Liver (tissue), 9 donors: ENCODE measurements around the gene CSDE1. TPM values are rescaled to one million over a fixed set of nuclear protein-coding genes. Genes with fewer than 3 reads are reported as not detected.
A peak's percentile ranks its signal among the peaks of the same experiment; 100 is the strongest.

Experiments
- DNase-seq: peaks from one replicate; pipeline ENCODE4 v3.0.0-alpha.2; 2017; ENCODE audit warnings: low spot score
- H3K27ac ChIP-seq, 2 donors: one replicate each; pipeline ENCODE4 v1.7.0; 2013; ENCODE audit warnings: inconsistent platforms in 2 of 2, low read length in 2 of 2, control low read depth in 1 of 2, low read depth in 1 of 2, mild to moderate bottlenecking in 1 of 2
- H3K27me3 ChIP-seq, 4 donors: one replicate each; pipeline versions ENCODE4 v1.6.1 to v1.7.0; 2013; ENCODE audit warnings: low read length in 3 of 4, inconsistent platforms in 1 of 4, mild to moderate bottlenecking in 1 of 4, moderate library complexity in 1 of 4; ENCODE audit not compliant: control insufficient read depth in 4 of 4, insufficient read depth in 4 of 4
- H3K36me3 ChIP-seq, 4 donors: one replicate each; pipeline versions ENCODE4 v1.6.1 to v1.7.0; 2013; ENCODE audit warnings: low read length in 3 of 4, mild to moderate bottlenecking in 3 of 4, low read depth in 1 of 4, moderate library complexity in 1 of 4; ENCODE audit not compliant: control insufficient read depth in 4 of 4, insufficient read depth in 3 of 4
- H3K4me1 ChIP-seq, 4 donors: one replicate each; pipeline versions ENCODE4 v1.6.1 to v1.7.0; 2013; ENCODE audit warnings: low read length in 3 of 4, mild to moderate bottlenecking in 3 of 4, moderate library complexity in 1 of 4; ENCODE audit not compliant: control insufficient read depth in 4 of 4, insufficient read depth in 4 of 4
- H3K4me3 ChIP-seq, 3 donors: one replicate each; pipeline versions ENCODE4 v1.6.1 to v1.7.0; 2013; ENCODE audit warnings: low read length in 3 of 3, control low read depth in 1 of 3, low read depth in 1 of 3, mild to moderate bottlenecking in 1 of 3
- H3K9ac ChIP-seq, 2 donors: one replicate each; pipeline ENCODE4 v1.7.0; 2013; ENCODE audit warnings: low read length in 2 of 2, mild to moderate bottlenecking in 2 of 2, moderate library complexity in 2 of 2, control low read depth in 1 of 2, low read depth in 1 of 2
- H3K9me3 ChIP-seq, 4 donors: one replicate each; pipeline versions ENCODE4 v1.6.1 to v1.7.0; 2013; ENCODE audit warnings: low read length in 3 of 4; ENCODE audit not compliant: control insufficient read depth in 4 of 4
- ATF3 ChIP-seq: IDR thresholded peaks from 2 replicates; pipeline ENCODE4 v1.6.1; 2016; ENCODE audit warnings: antibody characterized with exemption
- CTCF ChIP-seq: fragments of 150-350 bp; IDR thresholded peaks from 2 replicates; pipeline ENCODE4 v1.5.1; 2017; ENCODE audit warnings: improper control_type of control experiment, low read depth, low read length; ENCODE audit not compliant: missing input control
- EGR1 ChIP-seq, 2 donors: IDR thresholded peaks; 2 replicates each; pipeline ENCODE4 v1.6.1; 2016 to 2018; ENCODE audit warnings: antibody characterized with exemption in 2 of 2, low read depth in 2 of 2
- FOXA1 ChIP-seq: IDR thresholded peaks from 2 replicates; pipeline ENCODE4 v1.6.1; 2016; ENCODE audit warnings: antibody characterized with exemption
- FOXA2 ChIP-seq: IDR thresholded peaks from 2 replicates; pipeline ENCODE4 v1.6.1; 2016; ENCODE audit warnings: antibody characterized with exemption
- GABPA ChIP-seq, 2 donors: IDR thresholded peaks in 1 of 2; conservative IDR thresholded peaks in 1 of 2; 2 replicates each; pipeline ENCODE4 v1.6.1; 2016; ENCODE audit warnings: antibody characterized with exemption in 2 of 2, mild to moderate bottlenecking in 1 of 2, moderate library complexity in 1 of 2
- HNF4A ChIP-seq, 2 donors: conservative IDR thresholded peaks; 2 replicates each; pipeline ENCODE4 v1.6.1; 2016; ENCODE audit warnings: antibody characterized with exemption in 2 of 2, mild to moderate bottlenecking in 2 of 2
- HNF4G ChIP-seq: IDR thresholded peaks from 2 replicates; pipeline ENCODE4 v1.6.1; 2016; ENCODE audit warnings: antibody characterized with exemption
- JUND ChIP-seq, 2 donors: IDR thresholded peaks; 2 replicates each; pipeline ENCODE4 v1.6.1; 2016; ENCODE audit warnings: antibody characterized with exemption in 2 of 2
- NR2F2 ChIP-seq: IDR thresholded peaks from 2 replicates; pipeline ENCODE4 v1.6.1; 2016; ENCODE audit warnings: antibody characterized with exemption
- RAD21 ChIP-seq, 2 donors: IDR thresholded peaks; 2 replicates each; pipeline ENCODE4 v1.6.1; 2016; ENCODE audit warnings: antibody characterized with exemption in 2 of 2, mild to moderate bottlenecking in 2 of 2
- REST ChIP-seq: IDR thresholded peaks from 2 replicates; pipeline ENCODE4 v1.6.1; 2016; ENCODE audit warnings: antibody characterized with exemption, mild to moderate bottlenecking
- RXRA ChIP-seq, 2 donors: IDR thresholded peaks; 2 replicates each; pipeline ENCODE4 v1.6.1; 2017 to 2018; ENCODE audit warnings: antibody characterized with exemption in 2 of 2, mild to moderate bottlenecking in 1 of 2
- SP1 ChIP-seq: IDR thresholded peaks from 2 replicates; pipeline ENCODE4 v1.6.1; 2018; ENCODE audit warnings: antibody characterized with exemption, mild to moderate bottlenecking
- TAF1 ChIP-seq: conservative IDR thresholded peaks from 2 replicates; pipeline ENCODE4 v1.6.1; 2016; ENCODE audit warnings: antibody characterized with exemption, mild to moderate bottlenecking
- YY1 ChIP-seq: IDR thresholded peaks from 2 replicates; pipeline ENCODE4 v1.6.1; 2016; ENCODE audit warnings: antibody characterized with exemption, mild to moderate bottlenecking
- ZBTB33 ChIP-seq: IDR thresholded peaks from 2 replicates; pipeline ENCODE4 v1.6.1; 2016; ENCODE audit warnings: antibody characterized with exemption
- WGBS: extraction: QIAGEN DNeasy Blood & Tissue Kit; methylation state at CpG from one replicate; pipeline ENCODE4 v1.1.7; 2013; 5-methylcytosine and 5-hydroxymethylcytosine counted together
- polyA plus RNA-seq, 2 donors: library from polyadenylated mRNA; stranded (reverse) in 1 of 2; unstranded in 1 of 2; fragments of 200-250 nt in 1 of 2; fragments of >200 nt in 1 of 2; fragmentation: Nextera tagmentation in 1 of 2; extraction: Ambion mirVana in 1 of 2; gene quantifications; one replicate each; pipeline versions ENCODE4 v1.2.1 to v1.2.3, GENCODE V29; 2013 to 2015
- total RNA-seq, 2 donors: library from RNA; depleted of rRNA; stranded (reverse); fragments of >200 nt; gene quantifications; one replicate each; pipeline ENCODE4 v1.2.3, GENCODE V29; 2014
- donor health status: healthy.
- donor health status: healthy.
- donor health status: healthy.
- donor health status: healthy.
- donor health status: healthy.

CSDE1 gene
- total and polyA plus RNA-seq, 4 donors: 63.7 to 376 (median 132) TPM

GRCh38 chr1:114701931-114702330, 55.9 kb downstream of the CSDE1 start (continued):
- no peak for TF ChIP-seq ZBTB33
- TF ChIP-seq JUND (IDR thresholded peaks at IDR 0.05): no peak
- no peak for TF ChIP-seq YY1
- TF ChIP-seq SP1: no peak
- no peak for TF ChIP-seq HNF4G
- TF ChIP-seq FOXA1: no peak
- no peak for TF ChIP-seq TAF1
- TF ChIP-seq RAD21 (IDR thresholded peaks at IDR 0.05): no peak

GRCh38 chr1:114700036-114700600, 57.7 kb downstream of the CSDE1 start:
- Histone ChIP-seq H3K4me1 (peaks cover 2 to 12% (median 4%) of the 10 kb centered on the region in 4 donors), H3K4me3 (no peak overlapping the region), H3K27me3 (no peaks in the 10 kb centered on the region), H3K27ac (no peak overlapping the region), H3K9ac (no peak overlapping the region), H3K36me3 (no peaks in the 10 kb centered on the region), H3K9me3 (no peaks in the 10 kb centered on the region)
- 63% methylated on average over 4 of the region's 4 CpGs for WGBS
- no peak for TF ChIP-seq NR2F2
- no peak for TF ChIP-seq JUND (IDR thresholded peaks at IDR 0.05)
- TF ChIP-seq GABPA (IDR thresholded peaks at IDR 0.05 in 1 of 2, conservative IDR thresholded peaks at IDR 0.05 in 1 of 2): no peak
- TF ChIP-seq CTCF: no peak
- TF ChIP-seq FOXA2: no peak
- no peak for TF ChIP-seq HNF4A (conservative IDR thresholded peaks at IDR 0.05)
- no peak for TF ChIP-seq SP1
- no peak for DNase-seq

GRCh38 chr1:114696810-114697209, 61.0 kb downstream of the CSDE1 start:
- no peak for DNase-seq
- Histone ChIP-seq H3K9me3 (no peaks in the 10 kb centered on the region), H3K4me1 (peaks cover 2 to 12% (median 4%) of the 10 kb centered on the region in 4 donors), H3K9ac (no peak overlapping the region), H3K4me3 (no peak overlapping the region), H3K27ac (no peak overlapping the region), H3K27me3 (no peaks in the 10 kb centered on the region), H3K36me3 (no peaks in the 10 kb centered on the region)
- TF ChIP-seq ATF3 (no peak), HNF4A (conservative IDR thresholded peaks at IDR 0.05) (peak in 1 of 2 donors; percentile 20), JUND (IDR thresholded peaks at IDR 0.05) (no peak), YY1 (no peak), SP1 (no peak), REST (no peak), RXRA (IDR thresholded peaks at IDR 0.05) (peak in 1 of 2 donors; percentile 13), GABPA (IDR thresholded peaks at IDR 0.05 in 1 of 2, conservative IDR thresholded peaks at IDR 0.05 in 1 of 2) (no peak), CTCF (no peak), HNF4G (no peak), ZBTB33 (no peak), EGR1 (IDR thresholded peaks at IDR 0.05; ENCODE audit: low read depth in 2 of 2) (no peak)
